NT2/D1 (cell line): ENCODE measurements around the gene SCN4B.

ENCODE experiments used
- DNase-seq: peaks from one replicate; pipeline ENCODE4 v3.0.0-alpha.2; 2011; ENCODE audit warnings: low read depth, low spot score
- H3K27me3 ChIP-seq: 2 replicates; pipeline ENCODE4 v1.6.0; 2011; ENCODE audit warnings: mild to moderate bottlenecking; ENCODE audit not compliant: insufficient read length, insufficient read depth
- H3K36me3 ChIP-seq: 2 replicates; pipeline ENCODE4 v1.6.1; 2011; ENCODE audit warnings: mild to moderate bottlenecking, low read length, mixed read lengths; ENCODE audit not compliant: insufficient read depth, insufficient read length
- H3K4me1 ChIP-seq: 2 replicates; pipeline ENCODE4 v1.5.1; 2011; ENCODE audit not compliant: insufficient read depth, insufficient read length
- H3K4me3 ChIP-seq: 2 replicates; pipeline ENCODE4 v1.5.1; 2011; ENCODE audit warnings: low read depth; ENCODE audit not compliant: insufficient read length
- H3K9ac ChIP-seq: 2 replicates; pipeline ENCODE4 v1.6.0; 2011; ENCODE audit warnings: low read depth; ENCODE audit not compliant: insufficient read length
- H3K9me3 ChIP-seq: 2 replicates; pipeline ENCODE4 v1.5.1; 2011; ENCODE audit warnings: mild to moderate bottlenecking, low read length; ENCODE audit not compliant: insufficient read depth
- SUZ12 ChIP-seq: IDR thresholded peaks from 2 replicates; pipeline ENCODE4 v1.6.1; 2011; ENCODE audit not compliant: insufficient read length, insufficient read depth; ENCODE audit errors: extremely low read depth
- YY1 ChIP-seq: IDR thresholded peaks from 2 replicates; pipeline ENCODE4 v1.6.1; 2011; ENCODE audit not compliant: insufficient read length, insufficient read depth
- ZNF274 ChIP-seq: IDR thresholded peaks from 2 replicates; pipeline ENCODE4 v1.6.1; 2011; ENCODE audit warnings: mild to moderate bottlenecking, low read depth, low read length

SCN4B gene

GRCh38 chr11:118084656-118085055, 68.0 kb downstream of the SCN4B start:
- H3K27me3 ChIP-seq, result no peaks in the 10 kb centered on the region
- no peak overlapping the region for H3K4me3 ChIP-seq
- DNase-seq, result no peak
- H3K9me3 ChIP-seq, result peaks cover 27% of the 10 kb centered on the region; the same call in 1 of the 2 replicates
- H3K4me1 ChIP-seq, result peaks cover 3% of the 10 kb centered on the region
- H3K9ac ChIP-seq, result no peak overlapping the region
- TF ChIP-seq SUZ12 (no peak), YY1 (no peak), ZNF274 (no peak)
- H3K36me3 ChIP-seq, result no peaks in the 10 kb centered on the region

DNA sequence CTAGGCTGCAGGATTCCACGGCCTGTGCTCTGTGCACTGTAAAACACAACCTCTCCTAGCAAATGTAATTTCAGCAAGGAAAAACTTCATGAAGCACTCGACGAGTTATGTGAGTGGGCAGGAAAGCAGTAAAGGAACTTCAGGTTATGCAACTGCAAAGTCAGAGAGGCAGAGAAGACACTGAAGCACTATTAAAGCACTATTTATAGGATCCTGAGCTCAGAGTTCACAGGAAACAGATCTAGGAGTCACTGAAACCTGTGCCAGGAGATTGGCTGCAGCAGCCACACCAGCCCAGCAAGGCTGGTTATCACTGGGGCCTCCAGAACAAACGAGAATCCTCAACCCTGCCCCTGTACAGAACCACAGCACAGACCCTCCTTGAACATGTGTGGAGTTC, 68.4 kb downstream of the SCN4B start:
- Histone ChIP-seq H3K36me3 (no peaks in the 10 kb centered on the region), H3K4me1 (peaks cover 7% of the 10 kb centered on the region), H3K27me3 (no peaks in the 10 kb centered on the region), H3K9ac (no peak overlapping the region), H3K9me3 (peaks cover 27% of the 10 kb centered on the region; the same call in 1 of the 2 replicates), H3K4me3 (no peak overlapping the region)
- no peak for TF ChIP-seq YY1
- TF ChIP-seq SUZ12, result no peak
- TF ChIP-seq ZNF274, result no peak
- no peak for DNase-seq
